DOHH2 (cell line): Measurements from ENCODE around the gene TTC13.

Experiments
- CTCF ChIP-seq: fragments of 200-600 bp; sonication (generic); IDR thresholded peaks from one replicate; pipeline ENCODE4 v1.5.1; 2014; ENCODE audit warnings: antibody characterized with exemption, mild to moderate bottlenecking, low read depth, low read length; ENCODE audit not compliant: poor library complexity, severe bottlenecking
- EZH2phosphoT487 ChIP-seq: fragments of 200-600 bp; sonication (generic); IDR thresholded peaks from 2 replicates; pipeline ENCODE4 v1.6.1; 2017; ENCODE audit warnings: borderline replicate concordance, mild to moderate bottlenecking, antibody characterized with exemption, low read length, moderate library complexity, mixed read lengths

GRCh38 chr1:230979389-230979716 lies 692 bp upstream of the TTC13 start:
- no peak for TF ChIP-seq CTCF
- no peak for TF ChIP-seq EZH2phosphoT487
